Stimulated activated CD8-positive, alpha-beta memory T cell treated with anti-CD3 and anti-CD28 coated beads, Interleukin-12 subunit alpha, Interleukin-12 subunit beta, amount 100 ng/mL, for 24 hours (primary cell): ENCODE data around the gene ANGPTL1.

Experiments used
- DNase-seq: peaks from one replicate; pipeline ENCODE4 v3.0.0-alpha.2; 2020; ENCODE audit errors: extremely low read depth

Gene ANGPTL1, protein sequence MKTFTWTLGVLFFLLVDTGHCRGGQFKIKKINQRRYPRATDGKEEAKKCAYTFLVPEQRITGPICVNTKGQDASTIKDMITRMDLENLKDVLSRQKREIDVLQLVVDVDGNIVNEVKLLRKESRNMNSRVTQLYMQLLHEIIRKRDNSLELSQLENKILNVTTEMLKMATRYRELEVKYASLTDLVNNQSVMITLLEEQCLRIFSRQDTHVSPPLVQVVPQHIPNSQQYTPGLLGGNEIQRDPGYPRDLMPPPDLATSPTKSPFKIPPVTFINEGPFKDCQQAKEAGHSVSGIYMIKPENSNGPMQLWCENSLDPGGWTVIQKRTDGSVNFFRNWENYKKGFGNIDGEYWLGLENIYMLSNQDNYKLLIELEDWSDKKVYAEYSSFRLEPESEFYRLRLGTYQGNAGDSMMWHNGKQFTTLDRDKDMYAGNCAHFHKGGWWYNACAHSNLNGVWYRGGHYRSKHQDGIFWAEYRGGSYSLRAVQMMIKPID

DNA sequence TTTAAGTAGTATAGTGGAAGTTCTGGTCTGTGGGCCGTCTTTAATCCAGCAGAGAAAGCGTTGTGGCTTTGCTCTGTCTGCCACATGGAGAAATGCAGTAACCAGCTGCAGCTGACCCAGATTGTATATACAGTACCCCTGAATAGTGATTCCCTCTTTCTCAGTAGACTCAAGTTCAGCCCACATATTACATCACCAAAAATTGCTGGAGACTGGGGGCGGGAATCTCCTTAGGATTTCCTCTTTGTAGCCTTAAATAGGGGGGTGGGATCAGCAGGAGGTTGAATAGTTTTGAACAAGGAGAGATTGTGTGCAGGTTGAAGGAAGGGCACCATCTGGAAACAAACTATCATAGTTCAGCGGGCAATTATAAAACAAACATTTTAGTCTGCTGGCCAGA, at the start of gene ANGPTL1:
TSS of gene ANGPTL1 (minus strand) at position 134 of the 400 bp plus-strand sequence. CDS start 5,301 bp downstream, outside the sequence.
- no peak for DNase-seq

DNA sequence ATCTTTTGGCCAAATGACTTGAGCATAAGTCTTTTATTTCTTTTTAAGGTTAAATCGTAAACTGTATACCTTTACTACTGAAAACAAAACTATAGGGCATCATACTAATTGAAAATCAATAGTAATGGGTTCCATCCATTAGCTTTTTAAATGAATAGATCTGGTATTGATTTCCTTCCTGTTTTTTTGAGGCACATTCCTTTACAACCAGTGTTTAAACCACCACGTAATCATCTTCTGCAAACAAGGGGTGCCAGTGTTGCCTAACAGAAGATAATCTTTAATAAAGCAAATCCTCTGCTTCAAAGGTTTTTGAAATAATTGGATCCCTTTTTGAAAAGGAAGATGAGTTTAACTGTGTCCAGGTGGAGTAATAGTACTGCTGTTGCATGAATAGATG, 48.7 kb upstream of the ANGPTL1 start:
- no peak for DNase-seq

DNA sequence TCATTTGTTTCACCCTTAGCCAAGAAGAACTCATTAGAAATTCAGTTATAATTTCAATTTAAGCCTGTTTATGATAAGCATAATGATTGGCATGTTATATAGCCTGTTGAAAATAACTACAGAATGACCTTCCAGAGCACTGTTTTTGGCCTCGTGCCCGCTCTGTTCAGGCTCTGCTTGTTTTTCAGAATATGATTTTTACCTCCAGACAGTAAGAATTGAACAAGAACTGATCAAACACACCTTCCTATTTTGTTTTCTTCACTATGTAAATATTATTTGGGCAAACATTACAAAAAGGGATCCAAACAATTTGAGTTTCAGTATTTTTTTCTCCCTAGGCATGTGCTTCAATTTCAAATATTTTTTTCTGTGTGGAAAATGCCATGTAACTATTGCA, 48.1 kb upstream of the ANGPTL1 start:
- no peak for DNase-seq

DNA sequence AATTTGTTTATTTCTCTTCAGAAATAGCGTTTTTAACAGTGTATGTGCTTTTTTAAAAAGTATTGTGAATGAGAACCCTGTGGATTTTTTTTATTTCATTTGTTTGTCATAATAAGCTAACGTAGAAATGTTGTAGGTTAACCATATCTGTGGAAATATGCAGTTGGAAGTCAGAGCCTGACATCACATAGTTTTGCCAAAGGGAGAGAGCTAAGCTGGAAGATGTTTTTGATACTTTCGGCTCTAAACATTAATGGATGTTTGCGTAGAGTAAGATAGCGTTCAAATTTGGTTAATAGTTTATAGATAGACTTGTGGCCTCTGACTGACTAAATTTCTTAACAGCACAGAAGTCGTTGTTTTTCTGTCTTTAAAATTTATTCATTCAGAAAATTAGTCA, 47.4 kb upstream of the ANGPTL1 start:
- DNase-seq, result no peak

DNA sequence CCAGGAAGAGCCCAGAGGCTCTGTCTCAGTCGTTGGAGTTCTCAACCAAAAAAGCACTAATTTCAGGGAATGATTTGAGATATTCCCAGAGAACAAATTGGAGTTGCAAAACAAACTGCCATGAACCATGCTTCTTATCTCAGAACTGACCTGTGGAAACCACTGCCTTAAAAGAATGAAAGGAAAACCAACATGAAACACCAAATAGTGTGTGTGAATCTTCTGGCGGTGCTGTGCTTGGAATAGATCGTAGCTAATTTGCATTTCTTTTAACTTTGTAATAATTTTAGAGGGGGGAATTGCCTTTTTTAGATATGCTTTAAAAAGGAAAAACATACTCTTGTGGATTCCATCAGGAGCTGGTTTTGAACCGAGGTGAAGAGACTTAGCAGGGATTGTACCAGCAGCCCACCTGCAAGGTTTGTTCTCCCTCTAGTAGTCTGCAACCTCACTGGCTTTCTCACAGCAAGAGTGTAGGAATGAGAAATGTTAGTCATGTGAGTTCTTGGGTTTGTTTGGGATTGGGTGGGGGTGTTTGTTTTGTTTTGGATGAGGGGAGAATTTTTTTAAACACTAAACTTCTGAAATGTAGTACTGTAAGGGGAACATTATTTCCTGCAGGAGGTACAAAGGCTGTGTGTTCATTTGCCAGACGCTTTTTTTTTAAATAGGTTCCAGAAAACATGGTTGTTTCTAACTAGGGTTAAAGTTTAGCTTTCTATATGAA, 45.7 kb upstream of the ANGPTL1 start:
- DNase-seq, result no peak

DNA sequence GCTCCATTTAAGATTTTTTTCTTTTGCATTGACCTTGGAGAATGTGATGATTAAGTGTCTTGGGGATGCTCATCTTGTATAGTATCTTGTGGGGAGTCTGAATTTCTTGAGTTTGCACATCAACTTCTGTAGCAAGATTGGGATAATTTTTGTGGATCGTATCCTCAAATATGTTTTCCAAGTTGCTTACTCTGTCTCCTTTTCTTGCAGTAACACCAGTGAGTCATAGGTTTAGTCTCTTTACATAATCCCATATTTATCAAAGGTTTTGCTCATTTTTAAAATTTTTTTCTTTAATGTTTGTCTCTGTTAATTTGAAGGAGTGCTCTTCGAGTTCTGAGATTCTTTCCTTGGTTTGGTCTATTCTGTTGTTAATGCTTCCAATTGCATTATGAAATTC, 41.7 kb upstream of the ANGPTL1 start:
- no peak for DNase-seq

DNA sequence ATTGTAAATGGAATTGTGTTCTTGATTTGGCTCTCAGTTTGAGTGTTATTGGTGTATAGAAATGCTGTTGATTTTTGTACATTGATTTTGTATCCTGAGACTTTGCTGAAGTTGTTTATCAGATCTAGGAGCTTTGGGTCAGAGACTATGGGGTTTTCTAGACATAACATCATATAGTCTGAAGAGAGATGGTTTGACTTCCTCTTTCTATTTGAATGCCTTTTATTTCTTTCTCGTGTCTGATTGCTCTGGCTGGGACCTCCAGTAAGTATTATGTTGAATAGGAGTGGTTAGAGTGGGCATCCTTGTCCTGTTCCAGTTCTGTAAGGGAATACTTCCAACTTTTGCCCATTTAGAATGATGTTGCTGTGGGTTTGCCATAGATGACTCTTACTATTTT, 39.1 kb upstream of the ANGPTL1 start:
- no peak for DNase-seq

DNA sequence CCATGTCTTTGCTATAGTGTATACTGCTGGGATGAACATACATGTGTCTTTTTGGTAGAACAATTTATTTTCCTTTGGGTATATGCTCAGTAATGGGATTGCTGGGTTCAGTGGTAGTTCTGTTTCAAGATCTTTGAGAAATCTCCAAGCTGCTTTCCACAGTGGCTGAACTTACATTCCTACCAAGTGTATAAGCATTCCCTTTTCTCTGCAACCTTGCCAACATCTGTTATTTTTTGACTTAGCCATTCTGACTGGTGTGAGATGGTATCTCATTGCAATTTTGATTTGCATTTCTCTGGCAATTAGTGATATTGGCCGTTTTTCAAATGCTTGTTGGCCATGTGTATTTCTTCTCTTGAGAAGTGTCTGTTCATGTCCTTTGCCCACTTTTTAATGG, 37.5 kb upstream of the ANGPTL1 start:
- DNase-seq, result no peak

DNA sequence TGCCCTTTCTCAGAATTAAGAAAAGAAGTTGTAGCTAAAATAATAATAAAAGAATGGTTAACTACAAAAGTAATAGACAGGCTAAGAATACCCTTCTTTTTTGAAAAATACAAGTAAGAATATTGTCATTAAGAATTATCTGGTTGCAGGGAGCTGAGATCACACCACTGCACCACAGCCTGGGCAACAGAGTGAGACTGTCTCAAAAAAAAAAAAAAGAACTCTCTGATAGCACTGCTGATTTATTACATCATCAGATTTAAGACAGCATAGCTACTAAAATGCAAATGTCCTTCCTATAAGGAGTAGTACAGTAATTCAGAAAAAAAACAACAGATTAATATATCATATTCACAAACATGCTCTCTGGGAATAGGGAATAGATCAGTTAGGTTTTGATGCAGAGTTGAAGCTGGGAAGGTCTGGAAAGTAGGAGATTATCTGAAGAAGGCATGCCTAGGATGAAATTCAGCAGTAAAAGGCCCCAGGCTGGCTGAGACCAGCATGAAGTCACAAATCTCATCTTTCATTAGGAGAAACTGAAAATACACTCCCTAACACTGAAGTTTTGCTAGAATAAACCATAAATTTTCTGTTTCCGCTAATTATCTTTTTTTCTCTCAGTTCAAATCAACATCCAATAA, 30.7 kb upstream of the ANGPTL1 start:
- no peak for DNase-seq

DNA sequence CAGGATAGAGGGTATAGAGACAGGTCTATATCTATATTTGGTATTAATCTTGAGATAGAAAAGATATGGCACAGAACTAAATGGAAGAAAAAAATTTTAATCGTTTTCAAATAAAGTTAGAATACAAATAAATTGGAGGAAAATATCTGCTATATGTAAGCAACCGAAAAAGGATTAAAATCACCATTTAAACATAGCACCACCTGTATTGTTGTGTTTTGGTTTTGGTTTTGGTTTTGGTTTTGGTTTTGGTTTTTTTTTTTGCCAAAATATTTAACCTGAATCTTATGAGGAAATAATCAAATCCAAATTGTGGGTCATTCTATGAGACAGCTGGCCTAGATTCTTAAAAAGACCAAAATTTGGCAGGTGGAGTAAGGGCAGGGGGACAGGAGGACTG, 28.5 kb upstream of the ANGPTL1 start:
- no peak for DNase-seq

DNA sequence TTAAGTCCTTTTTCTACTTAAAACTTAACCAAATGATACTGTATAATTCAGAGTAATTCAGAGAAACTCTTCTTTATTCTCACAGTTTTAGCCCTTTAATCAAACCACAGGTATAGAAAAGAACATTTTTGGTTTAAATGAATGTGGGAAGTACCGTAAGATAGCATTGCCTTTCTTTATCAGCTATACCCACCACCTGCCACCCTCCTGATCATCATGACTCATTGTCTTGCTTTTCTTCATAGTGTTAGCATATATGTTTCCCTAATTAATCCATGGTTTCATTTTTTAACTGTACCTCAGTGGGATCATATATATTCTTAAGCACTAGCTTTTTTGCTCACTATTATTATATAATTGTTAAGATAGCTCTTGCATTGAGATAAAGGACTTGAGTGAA, 27.5 kb upstream of the ANGPTL1 start:
- DNase-seq, result no peak

DNA sequence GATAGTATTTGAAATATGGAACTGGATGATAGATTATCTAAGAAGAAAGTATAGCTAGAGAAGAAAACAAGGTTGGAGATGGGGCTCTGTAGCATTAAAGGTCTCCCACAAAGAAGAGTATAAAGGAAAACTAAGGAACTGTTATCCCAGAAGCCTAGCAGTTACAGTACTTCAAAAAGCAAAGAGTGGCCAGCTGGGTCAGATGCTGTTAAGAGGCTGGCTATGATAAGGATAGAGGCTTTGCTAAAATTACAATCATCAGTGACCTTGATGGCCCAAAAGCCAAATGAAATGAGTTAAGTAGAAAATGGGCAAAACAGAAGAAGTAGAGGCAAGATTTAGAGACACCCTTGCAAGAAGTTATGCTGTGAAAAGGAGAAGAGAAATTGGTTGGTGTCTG, 25.1 kb upstream of the ANGPTL1 start:
- no peak for DNase-seq

DNA sequence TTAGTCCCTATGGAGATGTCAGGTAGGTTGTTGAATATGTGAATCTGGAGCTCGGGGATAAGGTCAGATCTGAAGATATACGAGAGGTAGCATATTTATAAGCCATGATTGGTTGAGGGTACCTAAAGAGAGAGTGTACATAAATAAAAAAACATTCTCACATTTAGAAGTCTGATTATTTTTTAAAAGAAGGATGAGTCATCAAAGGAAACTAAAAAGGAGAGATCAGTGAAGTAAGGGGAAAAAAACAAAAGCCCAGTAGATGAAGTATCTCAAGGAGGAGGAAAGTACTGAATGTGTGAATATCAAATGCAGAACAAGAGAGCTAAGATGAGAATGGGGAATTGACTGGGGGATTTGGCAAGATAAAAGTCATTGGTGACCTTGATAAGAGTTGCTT, 15.7 kb upstream of the ANGPTL1 start:
- no peak for DNase-seq

DNA sequence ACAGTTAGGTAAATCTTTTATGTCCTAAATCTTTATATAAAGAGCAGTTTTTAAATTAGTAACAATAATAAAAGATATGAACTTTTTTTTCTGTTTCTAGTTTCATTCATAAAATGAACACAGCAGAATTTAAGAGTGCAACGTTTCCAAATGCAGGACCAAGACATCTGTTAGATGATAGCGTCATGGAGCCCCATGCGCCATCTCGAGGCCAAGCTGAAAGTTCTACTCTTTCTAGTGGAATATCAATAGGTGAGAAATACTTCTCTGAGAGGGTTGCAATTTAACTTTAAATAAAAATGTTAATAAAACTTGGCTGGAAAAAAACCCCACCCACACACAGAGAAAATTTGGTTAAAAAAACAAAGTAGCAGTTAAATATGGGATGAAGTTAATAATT, 15.0 kb upstream of the ANGPTL1 start:
- DNase-seq, result no peak

DNA sequence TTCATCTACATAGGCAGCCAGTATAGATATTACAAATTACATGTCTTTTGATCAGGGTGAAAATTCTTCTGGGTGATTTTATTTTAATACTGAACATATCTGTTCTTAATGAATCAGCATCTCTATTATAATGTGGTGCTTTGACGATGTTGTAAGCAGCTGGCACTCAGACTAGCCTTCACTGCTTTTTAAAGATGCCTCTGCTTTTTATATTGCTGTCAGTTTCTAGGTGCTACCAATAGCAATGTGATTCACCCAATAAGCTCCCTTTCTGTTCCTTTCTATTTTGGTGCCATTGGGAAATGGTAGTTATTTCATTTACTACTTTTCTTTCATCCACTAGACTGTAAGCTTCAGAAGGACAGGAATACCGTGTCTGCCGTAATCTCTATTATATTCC, 11.1 kb upstream of the ANGPTL1 start:
- no peak for DNase-seq

DNA sequence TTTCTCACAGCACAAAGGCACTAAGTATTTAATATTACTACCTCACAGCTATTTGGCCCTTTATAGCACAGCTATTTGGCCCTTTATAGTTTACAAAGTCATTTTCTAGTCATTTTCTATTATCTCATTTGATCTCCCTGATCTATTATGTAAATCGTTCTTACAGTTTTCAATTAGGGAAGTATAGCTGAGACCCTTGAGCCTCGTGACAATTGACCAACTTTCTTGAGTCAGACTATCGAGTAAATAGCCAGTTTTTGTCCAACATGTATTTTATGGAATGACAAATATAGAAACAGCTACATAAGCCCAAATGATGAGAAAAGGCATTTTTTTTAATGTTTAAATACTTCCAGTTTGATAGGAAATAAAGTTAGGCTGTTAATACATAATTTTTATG, 7.0 kb upstream of the ANGPTL1 start:
- no peak for DNase-seq

DNA sequence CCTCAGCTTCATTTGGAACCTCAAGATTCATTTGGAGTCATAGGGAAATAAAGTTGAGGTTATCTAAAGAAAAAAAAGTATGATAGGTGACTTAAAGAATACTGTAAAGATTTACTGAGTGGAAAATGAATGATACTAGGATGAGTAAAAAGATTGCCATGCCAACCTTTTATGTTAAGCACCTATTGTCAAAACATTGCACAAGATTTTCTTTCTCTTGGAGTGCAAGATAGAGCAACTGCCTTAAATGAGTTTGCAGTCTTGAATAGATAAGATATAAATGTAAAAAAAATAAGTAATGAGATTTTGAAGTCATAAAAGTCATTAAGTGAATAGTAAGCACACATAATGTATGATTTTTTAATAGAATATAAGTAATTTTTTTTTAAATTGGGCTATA, 5.1 kb upstream of the ANGPTL1 start:
- DNase-seq, result no peak

DNA sequence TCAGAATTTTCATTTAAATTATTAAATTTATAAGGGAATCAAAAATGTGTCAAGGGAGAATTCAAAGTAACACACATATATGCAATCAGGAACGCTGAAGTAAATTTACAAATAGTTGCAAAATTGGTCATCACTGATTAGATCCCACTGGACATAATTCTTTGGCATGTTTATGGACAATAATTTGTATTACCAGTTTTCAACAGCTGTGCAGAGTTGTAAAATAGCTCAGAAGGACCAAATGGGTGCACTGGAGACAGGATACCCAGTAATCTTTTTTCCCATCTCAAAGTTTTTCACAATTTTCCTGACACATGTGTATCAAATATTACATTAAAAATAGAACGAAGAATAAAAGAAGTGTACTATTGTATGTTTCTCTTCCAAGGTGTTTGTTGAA, 4.1 kb upstream of the ANGPTL1 start:
- no peak for DNase-seq

DNA sequence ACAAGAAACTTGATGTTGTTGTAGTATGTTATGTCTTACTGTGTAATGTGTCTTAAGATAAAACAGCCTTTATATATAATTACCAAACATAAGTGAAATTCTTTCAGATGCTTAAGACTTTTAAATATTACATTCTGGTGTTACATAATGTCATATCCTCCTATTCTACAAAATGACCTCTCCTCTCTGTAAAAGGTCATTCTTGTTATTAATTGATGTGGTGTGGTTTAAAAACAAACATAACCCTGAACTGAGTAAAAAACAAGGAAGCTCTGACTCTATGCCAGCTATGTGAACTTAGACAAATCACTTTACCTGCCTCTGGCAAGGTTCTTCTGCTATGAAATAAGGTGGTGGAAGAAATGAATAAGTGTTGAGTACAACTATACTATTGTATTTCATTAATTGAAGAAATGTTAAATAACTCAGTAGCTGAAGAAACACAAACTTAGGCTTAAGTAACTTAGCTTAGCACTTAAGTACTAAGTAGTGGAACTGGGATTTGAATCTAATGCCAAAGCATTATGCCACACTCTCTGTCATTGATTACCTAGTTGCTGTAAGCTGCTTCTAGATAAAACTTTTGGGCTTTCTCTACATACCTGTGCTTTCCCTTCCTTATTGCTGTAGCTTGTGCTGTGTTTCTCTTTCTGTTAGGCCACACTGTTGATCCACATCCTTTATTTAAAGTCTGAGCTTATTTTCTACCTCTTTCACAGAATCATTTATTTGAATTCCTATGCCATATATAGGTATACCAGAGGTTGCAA, 859 bp upstream of the ANGPTL1 start:
- DNase-seq, result no peak

DNA sequence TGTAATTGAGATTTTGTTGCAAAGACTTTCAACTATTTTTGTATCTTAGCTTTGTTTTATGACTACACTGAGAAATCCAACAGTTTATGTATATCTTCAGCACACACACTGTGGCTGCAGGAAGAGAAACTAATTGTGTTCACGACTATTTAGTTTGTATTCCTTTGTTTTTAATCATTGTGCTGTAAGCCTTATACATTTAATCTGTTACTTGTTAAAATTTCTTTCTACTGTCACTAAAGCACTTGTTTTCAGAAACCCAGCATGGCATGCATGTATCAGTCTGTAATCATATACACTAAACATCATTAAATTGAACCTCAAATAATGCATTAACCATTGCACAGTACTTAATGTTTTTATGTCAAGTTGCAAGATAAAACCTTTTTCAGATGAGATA, 656 bp downstream of the ANGPTL1 start:
- no peak for DNase-seq

DNA sequence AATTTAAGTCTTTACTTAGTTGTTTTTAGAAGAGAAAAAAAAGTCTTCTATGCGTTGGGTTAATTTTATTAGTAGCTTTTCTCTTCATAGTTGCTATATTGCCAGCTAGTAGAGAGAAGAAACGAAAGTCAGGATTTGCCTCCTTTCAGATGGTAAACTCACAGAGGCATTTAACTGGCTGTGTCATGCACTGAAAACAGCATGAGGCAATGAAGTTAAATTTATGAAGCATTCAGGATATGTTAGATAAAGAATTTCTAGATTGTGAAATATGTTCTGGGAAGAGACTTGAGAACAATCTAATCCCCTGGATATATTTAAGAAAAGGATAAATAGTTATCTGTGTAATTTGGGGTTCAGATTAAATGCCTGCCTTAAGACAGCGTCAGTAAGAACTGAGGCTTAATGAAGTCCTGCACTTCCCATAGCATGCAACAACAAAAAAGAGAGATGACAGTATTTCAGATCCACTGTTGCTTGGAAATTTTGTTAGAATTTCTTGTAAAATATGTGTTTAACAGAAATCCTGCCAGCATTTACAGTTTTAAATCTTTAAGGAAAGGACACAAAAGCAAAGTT, 1.7 kb downstream of the ANGPTL1 start:
- DNase-seq, result no peak

DNA sequence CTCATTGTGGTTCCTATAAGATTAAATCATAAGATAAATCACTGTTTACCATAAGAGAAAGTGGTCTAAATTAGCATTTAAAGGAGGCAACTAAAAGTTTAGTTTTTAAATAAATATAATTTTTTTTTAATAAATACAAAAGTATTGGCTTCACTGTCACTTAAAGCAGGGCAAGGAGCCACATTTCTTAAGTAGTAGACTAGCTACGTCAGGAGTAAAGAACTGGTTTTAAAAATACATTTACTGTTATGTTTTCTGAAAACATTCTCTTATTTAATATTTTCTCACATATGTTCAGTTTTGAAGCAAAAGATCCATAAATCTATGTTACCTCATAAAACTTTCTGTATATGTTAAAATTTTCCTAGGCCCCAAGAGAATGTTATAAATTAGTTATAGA, 2.2 kb downstream of the ANGPTL1 start:
- no peak for DNase-seq
